ENCODE measurements around the gene DPF3. TPM values are rescaled to one million over a fixed set of nuclear protein-coding genes. Genes with fewer than 3 reads are reported as not detected.

Gene DPF3
- total and polyA plus RNA-seq, 9 of the 15 experiments (the other 6 are each of a cell fraction or from before 2014, with no cell fraction given): 0.21 to 4.9 (median 1.2) TPM

GRCh38 chr14:72613975-72614319 lies 280.0 kb downstream of the DPF3 start:
- Histone ChIP-seq H3K4me3 (no peak overlapping the region), H3K27me3 (ENCODE audit: control insufficient read depth in 2 of 2, insufficient read depth in 2 of 2, low read length in 2 of 2) (peaks cover 0 to 5% of the 10 kb centered on the region in 2 experiments; a peak in 1 of 5 replicates), H3K9ac (ENCODE audit: insufficient read depth in 1 of 2, low read depth in 2 of 2, low read length in 2 of 2) (no peak overlapping the region), H3K9me3 (replicated peaks; ENCODE audit: control insufficient read depth, insufficient read depth, low read depth, low read length) (no peaks in the 10 kb centered on the region), H2AFZ (ENCODE audit: low read depth, low read length) (no peak overlapping the region), H3K9me1 (ENCODE audit: control insufficient read depth, insufficient read depth, low read length) (no peaks in the 10 kb centered on the region), H3K4me2 (ENCODE audit: insufficient read depth, low read length) (no peak overlapping the region), H3K27ac (ENCODE audit: extremely low read depth, low read depth, low read length) (no peak overlapping the region), H3K36me3 (ENCODE audit: control insufficient read depth, insufficient read depth, low read length) (no peaks in the 10 kb centered on the region), H4K20me1 (replicated peaks; ENCODE audit: control insufficient read depth, insufficient read depth, low read length) (no peaks in the 10 kb centered on the region), H3K79me2 (ENCODE audit: control insufficient read depth, insufficient read depth, low read length) (no peaks in the 10 kb centered on the region), H3K4me1 (replicated peaks in 1 of 2; ENCODE audit: control insufficient read depth in 2 of 2, insufficient read depth in 2 of 2, low read length in 2 of 2) (peaks cover 6 to 8% of the 10 kb centered on the region in 2 experiments; a peak in 4 of 5 replicates)
- ChIA-PET POLR2A (no interaction called here), CTCF (ENCODE audit: low intra/inter-chr PET ratio) (no interaction called here)
- intact Hi-C loops (cut with micrococcal nuclease): no loop called here
- in situ Hi-C loops (cut with MboI): no loop called here
- no peak for FAIRE-seq
- no peak for ATAC-seq
- WGBS (ENCODE audit: insufficient coverage, low coverage, missing lambda C conversion rate): 0% methylated on average over 1 of the region's 2 CpGs
- BruUV-seq (replicated peaks): no TSS peak
- DNase-seq (ENCODE audit: extremely low read depth in 1 of 4, low spot score in 3 of 4): no peak
- TF ChIP-seq ZNF444 (CRISPR knock-in tag; IDR thresholded peaks at IDR 0.05) (no peak), C11orf30 (IDR thresholded peaks at IDR 0.05; ENCODE audit: low read depth) (no peak), SRF (CRISPR knock-in tag; IDR thresholded peaks at IDR 0.05) (no peak), ZNF609 (CRISPR knock-in tag; IDR thresholded peaks at IDR 0.05; ENCODE audit: borderline replicate concordance) (no peak), ETV5 (CRISPR knock-in tag; IDR thresholded peaks at IDR 0.05; ENCODE audit: low read depth) (no peak), HIVEP1 (CRISPR knock-in tag; IDR thresholded peaks at IDR 0.05) (no peak), FOXP4 (CRISPR knock-in tag; IDR thresholded peaks at IDR 0.05; ENCODE audit: borderline replicate concordance) (no peak), SMAD4 (CRISPR knock-in tag; conservative IDR thresholded peaks at IDR 0.05) (no peak), RFX5 (IDR thresholded peaks at IDR 0.05; ENCODE audit: low read depth, low read length) (no peak), FOSL1 (tag; conservative IDR thresholded peaks at IDR 0.05) (no peak)

All from K562 (cell line).